DOHH2 (cell line): ENCODE measurements around the gene CCDC85A.

Experiments used
- H3F3A ChIP-seq: fragments of 200-600 bp; sonication (generic), shearing (Covaris generic); 2 replicates; pipeline ENCODE4 v1.6.0; 2016; ENCODE audit warnings: antibody characterized with exemption, mild to moderate bottlenecking; ENCODE audit not compliant: control insufficient read depth, insufficient read depth
- H3K27ac ChIP-seq: fragments of 200-600 bp; sonication (generic); 2 replicates; pipeline ENCODE4 v1.5.1; 2014; ENCODE audit warnings: low read depth, mild to moderate bottlenecking, low read length, moderate library complexity
- H3K27me3 ChIP-seq: fragments of 200-600 bp; sonication (generic); 2 replicates; pipeline ENCODE4 v1.6.1; 2014; ENCODE audit warnings: mild to moderate bottlenecking, low read length, mixed read lengths; ENCODE audit not compliant: control insufficient read depth
- H3K36me3 ChIP-seq: fragments of 200-600 bp; sonication (generic); 2 replicates; pipeline ENCODE4 v1.6.1; 2014; ENCODE audit warnings: mild to moderate bottlenecking, low read length, moderate library complexity, mixed read lengths; ENCODE audit not compliant: control insufficient read depth
- H3K4me1 ChIP-seq: fragments of 200-600 bp; sonication (generic); 2 replicates; pipeline ENCODE4 v1.6.1; 2014; ENCODE audit warnings: mild to moderate bottlenecking, low read length, mixed read lengths; ENCODE audit not compliant: control insufficient read depth
- H3K4me2 ChIP-seq: fragments of 200-600 bp; sonication (generic); 2 replicates; pipeline ENCODE4 v1.6.0; 2014; ENCODE audit warnings: mild to moderate bottlenecking, low read length, moderate library complexity
- H3K4me3 ChIP-seq: fragments of 200-600 bp; sonication (generic); 2 replicates; pipeline ENCODE4 v1.5.1; 2014; ENCODE audit warnings: mild to moderate bottlenecking, low read length, mixed read lengths
- H3K79me2 ChIP-seq: fragments of 200-600 bp; sonication (generic); 2 replicates; pipeline ENCODE4 v1.6.1; 2014; ENCODE audit warnings: mild to moderate bottlenecking, low read length, mixed read lengths; ENCODE audit not compliant: control insufficient read depth
- H3K9me2 ChIP-seq: fragments of 200-600 bp; sonication (generic); replicated peaks from 2 replicates; pipeline ENCODE4 v1.6.1; 2014; ENCODE audit warnings: mild to moderate bottlenecking, low read length, mixed read lengths; ENCODE audit not compliant: control insufficient read depth
- H3K9me3 ChIP-seq: fragments of 200-600 bp; sonication (generic); 2 replicates; pipeline ENCODE4 v1.6.1; 2014; ENCODE audit warnings: antibody characterized with exemption, low read length, mixed read lengths; ENCODE audit not compliant: control insufficient read depth, insufficient read depth
- H4K20me1 ChIP-seq: fragments of 200-600 bp; sonication (generic); 2 replicates; pipeline ENCODE4 v1.6.0; 2014; ENCODE audit warnings: low read depth, mild to moderate bottlenecking, antibody characterized with exemption, low read length, moderate library complexity; ENCODE audit not compliant: control insufficient read depth, insufficient read depth
- EZH2phosphoT487 ChIP-seq: fragments of 200-600 bp; sonication (generic); IDR thresholded peaks from 2 replicates; pipeline ENCODE4 v1.6.1; 2017; ENCODE audit warnings: borderline replicate concordance, mild to moderate bottlenecking, antibody characterized with exemption, low read length, moderate library complexity, mixed read lengths
- TF ChIP-seq, protein P1 (sequence below): fragments of 200-600 bp; sonication (generic); IDR thresholded peaks from one replicate; pipeline ENCODE4 v1.5.1; 2014; ENCODE audit warnings: antibody characterized with exemption, mild to moderate bottlenecking, low read depth, low read length; ENCODE audit not compliant: poor library complexity, severe bottlenecking

Gene CCDC85A

DNA sequence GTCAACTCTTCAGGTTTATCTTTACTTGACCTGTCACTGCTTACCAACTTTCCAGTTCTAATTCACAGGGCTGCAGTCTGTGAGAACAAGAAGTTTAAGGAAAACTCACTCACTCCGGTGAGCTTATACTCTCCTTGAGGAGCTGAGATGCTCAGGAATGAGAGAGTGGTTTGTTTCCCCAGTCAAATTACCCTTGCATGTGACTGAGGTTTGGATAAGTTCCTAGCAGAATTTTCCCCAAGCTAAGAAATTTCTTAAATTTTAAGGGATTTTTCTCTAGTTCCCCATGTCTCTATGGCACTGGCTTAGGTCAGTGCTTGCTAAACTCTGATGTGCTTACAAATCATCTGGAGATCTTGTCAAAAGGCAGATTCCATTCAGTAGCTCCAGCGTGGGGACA, 12.8 kb upstream of the CCDC85A start:
- TF ChIP-seq EZH2phosphoT487, result no peak
- TF ChIP-seq, protein P1, sequence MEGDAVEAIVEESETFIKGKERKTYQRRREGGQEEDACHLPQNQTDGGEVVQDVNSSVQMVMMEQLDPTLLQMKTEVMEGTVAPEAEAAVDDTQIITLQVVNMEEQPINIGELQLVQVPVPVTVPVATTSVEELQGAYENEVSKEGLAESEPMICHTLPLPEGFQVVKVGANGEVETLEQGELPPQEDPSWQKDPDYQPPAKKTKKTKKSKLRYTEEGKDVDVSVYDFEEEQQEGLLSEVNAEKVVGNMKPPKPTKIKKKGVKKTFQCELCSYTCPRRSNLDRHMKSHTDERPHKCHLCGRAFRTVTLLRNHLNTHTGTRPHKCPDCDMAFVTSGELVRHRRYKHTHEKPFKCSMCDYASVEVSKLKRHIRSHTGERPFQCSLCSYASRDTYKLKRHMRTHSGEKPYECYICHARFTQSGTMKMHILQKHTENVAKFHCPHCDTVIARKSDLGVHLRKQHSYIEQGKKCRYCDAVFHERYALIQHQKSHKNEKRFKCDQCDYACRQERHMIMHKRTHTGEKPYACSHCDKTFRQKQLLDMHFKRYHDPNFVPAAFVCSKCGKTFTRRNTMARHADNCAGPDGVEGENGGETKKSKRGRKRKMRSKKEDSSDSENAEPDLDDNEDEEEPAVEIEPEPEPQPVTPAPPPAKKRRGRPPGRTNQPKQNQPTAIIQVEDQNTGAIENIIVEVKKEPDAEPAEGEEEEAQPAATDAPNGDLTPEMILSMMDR, result no peak

DNA sequence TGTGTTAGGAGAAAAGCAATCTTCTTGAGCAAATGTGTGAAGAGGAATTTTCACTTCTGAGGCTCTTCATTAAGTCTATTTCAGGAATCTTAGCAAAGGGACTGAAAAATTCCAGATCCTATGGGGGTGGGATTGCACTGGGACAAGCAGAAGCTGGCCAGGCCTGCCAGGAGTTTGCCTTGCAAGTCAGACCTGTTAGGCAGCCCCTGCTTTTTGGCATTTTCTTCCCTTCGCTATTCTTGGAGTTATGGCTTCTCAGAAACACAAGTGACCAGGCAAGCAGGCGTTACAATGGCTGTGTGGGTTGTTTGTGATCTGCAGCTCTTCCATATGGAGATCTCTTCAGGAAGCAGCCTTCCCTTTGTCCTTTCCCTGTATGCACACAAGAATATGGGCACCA, 8.0 kb upstream of the CCDC85A start:
- H3K9me3 ChIP-seq, result no peaks in the 10 kb centered on the region
- H3K9me2 ChIP-seq, result no peaks in the 10 kb centered on the region
- no peak overlapping the region for H3K4me2 ChIP-seq
- no peak overlapping the region for H3K4me3 ChIP-seq
- H3K79me2 ChIP-seq, result no peaks in the 10 kb centered on the region
- no peak for TF ChIP-seq EZH2phosphoT487
- TF ChIP-seq, protein P1, result no peak
- no peaks in the 10 kb centered on the region for H3K4me1 ChIP-seq
- H3F3A ChIP-seq, result no peaks in the 10 kb centered on the region
- no peaks in the 10 kb centered on the region for H3K27me3 ChIP-seq
- H3K27ac ChIP-seq, result no peak overlapping the region
- H3K36me3 ChIP-seq, result no peaks in the 10 kb centered on the region
- no peaks in the 10 kb centered on the region for H4K20me1 ChIP-seq

More for the DNA sequence above, 12.8 kb upstream of the CCDC85A start:
- H3K9me2 ChIP-seq, result no peaks in the 10 kb centered on the region
- H3K9me3 ChIP-seq, result no peaks in the 10 kb centered on the region
- no peaks in the 10 kb centered on the region for H3K27me3 ChIP-seq
- no peaks in the 10 kb centered on the region for H3F3A ChIP-seq
- H4K20me1 ChIP-seq, result no peaks in the 10 kb centered on the region
- H3K27ac ChIP-seq, result no peak overlapping the region
- H3K36me3 ChIP-seq, result no peaks in the 10 kb centered on the region
- H3K4me1 ChIP-seq, result no peaks in the 10 kb centered on the region
- no peak overlapping the region for H3K4me2 ChIP-seq
- no peaks in the 10 kb centered on the region for H3K79me2 ChIP-seq
- no peak overlapping the region for H3K4me3 ChIP-seq

DNA sequence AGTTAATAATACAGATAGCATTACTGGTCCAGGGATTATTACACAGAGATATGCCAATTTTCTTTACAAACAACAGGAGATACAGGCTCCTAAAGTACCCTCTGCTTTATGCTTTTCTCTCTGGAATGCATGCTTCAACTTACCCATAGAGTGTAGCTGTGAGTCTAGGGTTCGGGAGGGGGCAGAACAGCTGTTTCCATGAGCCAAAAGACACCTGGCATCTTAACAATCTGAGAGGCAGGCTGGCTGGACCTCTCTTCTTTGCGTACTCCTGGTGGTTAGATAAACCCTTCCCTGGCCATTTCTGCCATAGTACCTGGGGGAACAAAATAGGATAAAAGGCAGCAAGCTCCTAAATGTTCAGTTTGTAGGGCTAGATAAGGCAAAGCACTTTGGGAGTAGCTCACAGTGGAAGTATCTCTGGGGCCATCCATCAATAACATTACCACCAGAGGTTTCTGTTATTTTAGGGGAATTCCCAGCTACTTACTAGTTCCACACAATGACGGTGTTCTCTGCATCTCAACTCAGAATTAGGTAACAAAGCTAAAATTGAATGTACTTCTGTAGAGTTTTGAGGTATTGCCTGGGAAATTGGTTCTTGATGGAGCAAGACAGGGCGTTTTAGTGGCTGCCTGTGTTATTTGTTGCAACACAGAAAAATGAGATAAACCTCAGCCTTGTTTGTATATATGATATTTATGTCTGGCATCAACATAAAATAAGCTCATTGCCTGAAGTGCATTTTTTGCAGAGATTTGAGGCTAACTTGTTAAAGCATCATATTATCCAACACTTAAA, 6.2 kb upstream of the CCDC85A start:
- H3K27ac ChIP-seq, result no peak overlapping the region
- H3K9me2 ChIP-seq, result no peaks in the 10 kb centered on the region
- no peaks in the 10 kb centered on the region for H3F3A ChIP-seq
- no peaks in the 10 kb centered on the region for H3K36me3 ChIP-seq
- no peaks in the 10 kb centered on the region for H3K79me2 ChIP-seq
- H3K4me3 ChIP-seq, result no peak overlapping the region
- H4K20me1 ChIP-seq, result no peaks in the 10 kb centered on the region
- no peak overlapping the region for H3K4me2 ChIP-seq
- no peaks in the 10 kb centered on the region for H3K9me3 ChIP-seq
- H3K27me3 ChIP-seq, result no peaks in the 10 kb centered on the region
- 0 out of 2 replicates have a peak, but pooled peaks cover under 1% of the 10 kb centered on the region for H3K4me1 ChIP-seq
- TF ChIP-seq EZH2phosphoT487, result no peak
- TF ChIP-seq, protein P1, result no peak
